DOHH2 (cell line): ENCODE data around the gene PRAC1.

Experiments used
- CTCF ChIP-seq: fragments of 200-600 bp; sonication (generic); IDR thresholded peaks from one replicate; pipeline ENCODE4 v1.5.1; 2014; ENCODE audit warnings: antibody characterized with exemption, mild to moderate bottlenecking, low read depth, low read length; ENCODE audit not compliant: poor library complexity, severe bottlenecking
- EZH2phosphoT487 ChIP-seq: fragments of 200-600 bp; sonication (generic); IDR thresholded peaks from 2 replicates; pipeline ENCODE4 v1.6.1; 2017; ENCODE audit warnings: borderline replicate concordance, mild to moderate bottlenecking, antibody characterized with exemption, low read length, moderate library complexity, mixed read lengths

GRCh38 chr17:48676963-48677558 lies 45.3 kb downstream of the PRAC1 start:
- TF ChIP-seq CTCF, result no peak
- no peak for TF ChIP-seq EZH2phosphoT487
